ENCODE data around the gene SIGLEC8. TPM values are rescaled to one million over a fixed set of nuclear protein-coding genes. Genes with fewer than 3 reads are reported as not detected.
A peak's percentile ranks its signal among the peaks of the same experiment; 100 is the strongest.

SIGLEC8 gene
- total and polyA plus RNA-seq, 10 of the 15 experiments (the other 5 are each of a cell fraction or from before 2014, with no cell fraction given) = not detected

DNA sequence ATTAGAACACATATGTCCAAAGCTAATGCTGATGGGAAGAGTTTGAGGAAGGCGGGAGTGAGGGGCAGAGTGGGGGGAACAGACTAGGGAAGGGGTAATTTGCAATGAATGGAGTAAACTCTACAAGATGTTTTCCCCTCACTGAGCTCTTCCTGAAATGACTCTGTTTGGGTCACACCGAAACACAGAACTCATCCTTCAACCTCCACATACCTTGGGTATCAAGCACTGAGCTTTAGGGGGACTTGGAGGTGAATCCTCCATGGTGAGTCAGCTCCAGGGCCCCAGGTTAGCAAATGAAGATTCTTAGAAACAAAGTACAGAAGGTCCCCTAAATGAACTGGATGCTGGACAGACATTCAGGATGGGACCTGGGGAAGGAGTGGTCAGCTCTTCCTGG, 39.5 kb downstream of the SIGLEC8 start:
- H3K27me3 ChIP-seq (replicated peaks in 1 of 2; ENCODE audit: control insufficient read depth in 2 of 2, insufficient read depth in 2 of 2, low read length in 1 of 2) = no peaks in the 10 kb centered on the region
- WGBS (ENCODE audit: insufficient coverage, insufficient replicate concordance, low lambda C conversion rate, missing lambda C conversion rate) = 4% methylated on average over 2 of the region's 2 CpGs
- no peak overlapping the region for H3K4me2 ChIP-seq (ENCODE audit: control insufficient read depth, insufficient read depth)
- POLR2A ChIA-PET = interaction anchor here (0.6 to 2.9 kb wide), 4 partner anchors 11 to 82 kb away, joined by 4 to 37 read pairs (median 8); no protein-coding TSS in a partner anchor
- no peak for DNase-seq (ENCODE audit: low read depth, low spot score)
- TF ChIP-seq SREBF1 (IDR thresholded peaks at IDR 0.05; ENCODE audit: low read length) (no peak), SUZ12 (IDR thresholded peaks at IDR 0.05; ENCODE audit: unreplicated experiment) (no peak), RUNX3 (IDR thresholded peaks at IDR 0.05; ENCODE audit: low read length) (peak; percentile 22; the same call in 1 of the 2 replicates), IRF4 (IDR thresholded peaks at IDR 0.05; ENCODE audit: low read depth, low read length) (peak; percentile 40; the same call in 1 of the 2 replicates), JUNB (IDR thresholded peaks at IDR 0.05) (peak; percentile 62), EED (IDR thresholded peaks at IDR 0.05; ENCODE audit: low read depth) (peak; percentile 52; the same call in 1 of the 2 replicates)
- in situ Hi-C loops (cut with MboI) = no loop called here
- H3K79me2 ChIP-seq (ENCODE audit: control insufficient read depth, insufficient read depth, low read length) = no peaks in the 10 kb centered on the region
- H3K4me3 ChIP-seq = no peak overlapping the region
- intact Hi-C loops (cut with micrococcal nuclease; ENCODE audit: unreplicated experiment) = no loop called here
- H3K36me3 ChIP-seq (ENCODE audit: control insufficient read depth in 2 of 2, insufficient read depth in 2 of 2, low read length in 1 of 2) = no peaks in the 10 kb centered on the region
- SMC1A ChIA-PET (ENCODE audit: uncharacterized antibody, unreplicated experiment) = interaction anchor here (1.1 to 2.9 kb wide), 8 partner anchors 11 to 243 kb away, joined by 3 to 43 read pairs (median 10); no protein-coding TSS in a partner anchor
- H3K9me3 ChIP-seq (replicated peaks; ENCODE audit: control insufficient read depth, insufficient read depth, low read length) = no peaks in the 10 kb centered on the region
- H3K27ac ChIP-seq (ENCODE audit: control insufficient read depth, insufficient read depth) = no peak overlapping the region
- BruUV-seq (replicated peaks) = no TSS peak
- no peaks in the 10 kb centered on the region for H4K20me1 ChIP-seq (ENCODE audit: control insufficient read depth, insufficient read depth)
- ATAC-seq = no peak
- peaks cover 16% of the 10 kb centered on the region for H3K4me1 ChIP-seq (ENCODE audit: control insufficient read depth, insufficient read depth, low read length)
- H2AFZ ChIP-seq (ENCODE audit: control insufficient read depth, low read depth, low read length) = no peak overlapping the region
- CTCF ChIA-PET = interaction anchor here (1.3 to 9.7 kb wide), 6 partner anchors 10 to 242 kb away, joined by 6 to 142 read pairs (median 32); no protein-coding TSS in a partner anchor
- RAD21 ChIA-PET (ENCODE audit: unreplicated experiment) = interaction anchor here (1.1 to 5.8 kb wide), 8 partner anchors 11 to 238 kb away, joined by 3 to 51 read pairs (median 12); no protein-coding TSS in a partner anchor
- H3K9ac ChIP-seq (ENCODE audit: control insufficient read depth, insufficient read depth, low read length) = no peak overlapping the region
- peak; percentile 44 for FAIRE-seq

DNA sequence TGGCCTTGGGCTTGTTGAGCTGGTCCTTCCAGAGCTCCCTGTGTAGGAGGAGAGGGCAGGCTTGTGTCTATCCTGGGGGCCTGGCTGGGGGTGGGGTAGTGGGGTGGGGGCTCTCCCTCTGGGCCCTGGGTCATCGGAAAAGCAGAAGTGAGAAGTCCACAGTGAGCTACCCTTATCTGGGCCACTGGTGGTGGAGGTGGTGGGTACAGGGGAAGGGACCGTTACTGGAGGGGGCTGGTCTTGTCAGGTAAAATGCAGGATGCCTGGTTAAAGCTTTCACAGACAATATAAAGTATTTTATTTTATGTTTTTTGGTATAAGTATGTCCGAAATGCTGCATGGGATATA, 40.5 kb downstream of the SIGLEC8 start:
- POLR2A ChIA-PET = interaction anchor here (0.8 to 2.9 kb wide), 7 partner anchors 10 to 79 kb away, joined by 3 to 37 read pairs (median 3); partner anchors contain the start of genes LIM2 and NKG7
- TF ChIP-seq SRF (IDR thresholded peaks at IDR 0.05; ENCODE audit: low read depth in 2 of 2, low read length in 2 of 2) = 0 out of 4 replicates have a peak, but pooled peaks of 1 of the 2 experiments have one; percentile 26
- peak; percentile 85; the same call in 1 of the 2 replicates for TF ChIP-seq SPI1 (IDR thresholded peaks at IDR 0.05; ENCODE audit: borderline replicate concordance, insufficient read depth, low read depth, low read length)
- TF ChIP-seq EP300 (IDR thresholded peaks at IDR 0.05; ENCODE audit: borderline replicate concordance in 1 of 2, control insufficient read depth in 1 of 2, low read depth in 2 of 2, low read length in 2 of 2) = no peak
- TF ChIP-seq, protein P1, sequence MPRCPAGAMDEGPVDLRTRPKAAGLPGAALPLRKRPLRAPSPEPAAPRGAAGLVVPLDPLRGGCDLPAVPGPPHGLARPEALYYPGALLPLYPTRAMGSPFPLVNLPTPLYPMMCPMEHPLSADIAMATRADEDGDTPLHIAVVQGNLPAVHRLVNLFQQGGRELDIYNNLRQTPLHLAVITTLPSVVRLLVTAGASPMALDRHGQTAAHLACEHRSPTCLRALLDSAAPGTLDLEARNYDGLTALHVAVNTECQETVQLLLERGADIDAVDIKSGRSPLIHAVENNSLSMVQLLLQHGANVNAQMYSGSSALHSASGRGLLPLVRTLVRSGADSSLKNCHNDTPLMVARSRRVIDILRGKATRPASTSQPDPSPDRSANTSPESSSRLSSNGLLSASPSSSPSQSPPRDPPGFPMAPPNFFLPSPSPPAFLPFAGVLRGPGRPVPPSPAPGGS (IDR thresholded peaks at IDR 0.05; ENCODE audit: borderline replicate concordance, insufficient read depth, low read depth, low read length, poor library complexity, severe bottlenecking) = peak; percentile 40
- 0 out of 2 replicates have a peak, but pooled peaks have one; percentile 13 for TF ChIP-seq RUNX3 (IDR thresholded peaks at IDR 0.05; ENCODE audit: low read length)
- TF ChIP-seq CHD2 (IDR thresholded peaks at IDR 0.05; ENCODE audit: borderline replicate concordance, low read depth, low read length) = 0 out of 2 replicates have a peak, but pooled peaks have one; percentile 2
- no peak for TF ChIP-seq NR2C1 (IDR thresholded peaks at IDR 0.05)
- H3K4me2 ChIP-seq (ENCODE audit: control insufficient read depth, insufficient read depth) = peak overlapping the region; percentile 88

More for the DNA sequence above, 40.5 kb downstream of the SIGLEC8 start:
- DNase-seq (ENCODE audit: low read depth, low spot score) (no peak), ATAC-seq (peak; percentile 73), FAIRE-seq (no peak)
- H3K79me2 ChIP-seq (ENCODE audit: control insufficient read depth, insufficient read depth, low read length) = no peaks in the 10 kb centered on the region
- ChIA-PET SMC1A (ENCODE audit: uncharacterized antibody, unreplicated experiment) (interaction anchor here (0.7 to 2.9 kb wide), 18 partner anchors 10 to 360 kb away, joined by 3 to 43 read pairs (median 6); no protein-coding TSS in a partner anchor), CTCF (interaction anchor here (0.6 to 9.7 kb wide), 18 partner anchors 9 to 360 kb away, joined by 3 to 142 read pairs (median 6); partner anchors contain the start of genes LIM2 and NKG7), RAD21 (ENCODE audit: unreplicated experiment) (interaction anchor here (0.6 to 5.8 kb wide), 15 partner anchors 10 to 243 kb away, joined by 3 to 51 read pairs (median 6); partner anchors contain the start of gene NKG7)
- no peaks in the 10 kb centered on the region for H4K20me1 ChIP-seq (ENCODE audit: control insufficient read depth, insufficient read depth)
- no peaks in the 10 kb centered on the region for H3K36me3 ChIP-seq (ENCODE audit: control insufficient read depth in 2 of 2, insufficient read depth in 2 of 2, low read length in 1 of 2)
- WGBS (ENCODE audit: insufficient coverage, insufficient replicate concordance, low lambda C conversion rate, missing lambda C conversion rate) = 0% methylated on average over 3 of the region's 3 CpGs
- H3K27ac ChIP-seq (ENCODE audit: control insufficient read depth, insufficient read depth) = peak overlapping the region; percentile 50
- no TSS peak for BruUV-seq (replicated peaks)
- intact Hi-C loops (cut with micrococcal nuclease; ENCODE audit: unreplicated experiment) (loop anchor here (2.0 kb wide), 2 partner anchors 23 kb away; no protein-coding TSS in a partner anchor), in situ Hi-C loops (cut with MboI) (no loop called here)
- peak overlapping the region; percentile 78 for H2AFZ ChIP-seq (ENCODE audit: control insufficient read depth, low read depth, low read length)
- H3K27me3 ChIP-seq (replicated peaks in 1 of 2; ENCODE audit: control insufficient read depth in 2 of 2, insufficient read depth in 2 of 2, low read length in 1 of 2) = no peaks in the 10 kb centered on the region
- H3K4me1 ChIP-seq (ENCODE audit: control insufficient read depth, insufficient read depth, low read length) = peaks cover 16% of the 10 kb centered on the region
- peak overlapping the region; percentile 49; the same call in 1 of the 2 replicates for H3K4me3 ChIP-seq
- peak overlapping the region; percentile 48; the same call in 1 of the 2 replicates for H3K9ac ChIP-seq (ENCODE audit: control insufficient read depth, insufficient read depth, low read length)
- H3K9me3 ChIP-seq (replicated peaks; ENCODE audit: control insufficient read depth, insufficient read depth, low read length) = no peaks in the 10 kb centered on the region
